Occipital lobe (tissue), 2 donors: ENCODE measurements around the gene SGSH. TPM values are rescaled to one million over a fixed set of nuclear protein-coding genes. Genes with fewer than 3 reads are reported as not detected.
A peak's percentile ranks its signal among the peaks of the same experiment; 100 is the strongest.
"Not testable (repeated sequence)": the region's sequence is repeated elsewhere in the genome, so short reads cannot be mapped to it uniquely, and the experiment has no call there.

Experiments used
- DNase-seq: peaks from one replicate; lab custom pipeline; 2025; lab: John Stamatoyannopoulos, UW
- total RNA-seq: library from RNA; depleted of rRNA; stranded (reverse); fragments of >200 nt; gene quantifications from one replicate; pipeline ENCODE4 v1.2.3, GENCODE V29; 2014

SGSH gene
- 1.9 TPM for total RNA-seq

DNA sequence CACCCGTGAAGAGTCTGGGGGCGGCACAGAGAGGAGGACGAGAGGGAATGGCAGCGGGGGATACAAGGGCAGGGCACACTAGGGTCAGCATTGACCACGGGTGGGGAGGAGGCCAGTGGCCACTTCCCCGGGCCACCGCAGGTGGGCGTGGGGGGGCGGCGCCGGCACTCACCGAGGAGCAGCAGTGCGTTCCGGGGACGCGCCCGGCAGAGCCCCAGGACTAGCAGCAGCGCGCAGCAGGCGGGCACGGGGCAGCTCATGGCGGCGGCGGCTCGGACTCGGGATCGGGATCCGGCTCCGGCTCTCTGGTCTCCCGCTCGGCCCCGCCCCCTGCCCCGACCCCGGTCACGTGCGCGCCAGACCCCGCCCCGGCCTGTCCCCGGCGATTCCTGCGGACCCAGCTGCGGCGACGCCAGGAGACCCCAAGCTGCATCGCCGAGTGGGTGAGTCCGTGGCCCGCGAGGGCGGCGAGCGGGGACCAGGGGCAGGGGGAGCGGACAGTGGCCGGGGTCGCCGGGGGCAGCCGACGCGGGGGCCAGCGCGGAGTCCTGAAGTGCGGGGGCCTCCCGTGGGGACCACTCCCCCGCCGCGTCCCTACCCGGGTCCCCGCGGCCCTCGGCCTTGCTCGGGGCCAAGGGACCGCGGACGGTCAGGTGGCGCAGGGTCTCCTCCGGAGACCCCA, at the start of gene SGSH, which contains the start of gene SLC26A11:
Gene SGSH, minus strand, starts transcription at position 280 of the 682 bp plus-strand sequence. Its CDS starts 20 bp downstream, at position 260.
Gene SLC26A11, plus strand, starts transcription at position 374 of the 682 bp plus-strand sequence. CDS start 1,134 bp downstream, outside the sequence.
- peak; percentile 19 for DNase-seq

DNA sequence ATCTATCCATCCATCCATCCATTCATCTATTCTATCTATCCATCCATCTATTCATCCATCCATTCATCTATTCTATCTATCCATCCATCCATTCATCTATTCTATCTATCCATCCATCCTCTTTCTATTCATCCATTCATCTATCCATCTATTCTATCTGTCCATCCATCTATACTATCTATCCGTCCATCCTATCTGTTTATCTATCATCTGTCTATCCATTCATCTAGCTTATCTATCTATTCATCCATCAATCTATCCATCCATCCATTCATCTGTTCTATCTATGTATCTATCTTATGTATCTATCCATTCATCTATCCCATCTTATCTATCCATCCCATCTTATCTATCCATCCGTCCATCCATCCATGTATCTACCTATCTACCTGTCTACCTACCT, 49.3 kb upstream of the SGSH start:
- DNase-seq: no peak

DNA sequence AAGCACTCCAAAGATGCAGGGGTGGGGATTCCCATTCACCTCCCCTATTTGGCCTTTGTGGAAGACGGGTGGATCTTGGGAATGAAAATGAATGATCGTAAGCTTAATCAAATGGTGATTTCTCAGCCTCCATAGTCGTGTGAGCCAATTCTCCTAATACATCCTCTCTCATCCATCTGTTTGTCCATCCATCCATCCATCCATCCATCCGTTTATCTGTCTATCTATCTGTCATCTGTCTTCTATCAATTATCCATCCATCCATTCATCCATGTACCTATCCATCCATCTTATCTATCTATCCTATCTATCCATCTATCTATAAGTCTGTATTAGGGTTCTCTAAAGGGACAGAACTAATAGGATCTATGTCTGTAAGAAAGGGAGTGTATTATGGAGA, 48.3 kb upstream of the SGSH start:
- no peak for DNase-seq

DNA sequence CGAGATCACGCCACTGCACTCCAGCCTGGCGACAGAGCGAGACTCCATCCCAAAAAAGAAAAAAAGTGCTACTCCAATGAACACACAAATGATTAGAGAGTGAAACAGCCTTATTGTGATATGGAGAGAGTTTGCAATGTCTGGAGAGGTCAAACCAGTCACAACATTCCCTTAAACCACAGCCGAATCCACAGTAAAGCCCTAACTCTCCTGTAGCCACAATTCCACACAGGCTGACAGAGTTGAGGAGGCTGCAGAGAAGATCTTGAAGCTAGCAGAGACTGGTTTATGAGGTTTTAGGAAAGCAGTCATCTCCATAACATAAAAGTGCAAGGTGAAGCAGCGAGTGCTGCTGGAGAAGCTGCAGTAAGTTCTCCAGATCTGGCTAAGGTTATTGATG, 47.3 kb upstream of the SGSH start:
- DNase-seq: no peak

DNA sequence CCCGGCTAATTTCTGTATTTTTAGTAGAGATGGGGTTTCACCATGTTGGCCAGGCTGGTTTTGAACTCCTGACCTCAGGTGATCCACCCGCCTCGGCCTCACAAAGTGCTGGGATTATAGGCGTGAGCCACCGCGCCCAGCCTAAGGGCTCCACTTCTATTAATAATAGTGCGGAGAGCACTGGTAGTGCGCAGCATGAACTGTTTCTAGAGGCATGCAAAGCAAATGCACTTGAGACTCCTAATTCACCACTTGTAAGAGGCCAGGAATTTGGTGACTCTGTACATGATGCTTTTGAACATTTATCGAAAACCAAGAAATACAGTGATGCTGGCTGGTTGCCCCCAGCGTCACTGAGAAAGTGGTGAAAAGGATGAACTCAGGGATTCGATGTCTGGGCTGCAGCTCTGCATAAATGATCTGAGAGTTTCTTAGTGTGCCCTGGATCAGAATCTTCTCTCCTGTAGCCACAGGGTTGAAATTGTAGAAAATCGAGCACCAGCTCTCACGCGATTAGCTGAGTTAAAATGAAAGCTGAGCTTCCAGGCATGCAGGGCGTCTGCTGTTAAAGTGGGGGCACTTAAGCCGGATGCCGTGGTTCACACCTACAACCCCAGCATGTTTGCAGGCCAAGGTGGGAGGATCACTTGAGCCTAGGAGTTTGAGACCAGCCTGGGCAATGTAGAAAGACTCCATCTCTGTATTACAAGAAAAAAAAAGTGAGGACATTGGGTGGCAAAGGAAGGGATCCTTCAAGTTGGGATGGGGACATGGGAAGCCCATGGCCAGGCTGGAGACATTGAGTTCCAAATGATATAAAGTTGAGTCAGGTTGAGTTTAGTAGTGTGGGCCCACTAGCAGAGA, 45.3 kb upstream of the SGSH start:
- DNase-seq: no peak

DNA sequence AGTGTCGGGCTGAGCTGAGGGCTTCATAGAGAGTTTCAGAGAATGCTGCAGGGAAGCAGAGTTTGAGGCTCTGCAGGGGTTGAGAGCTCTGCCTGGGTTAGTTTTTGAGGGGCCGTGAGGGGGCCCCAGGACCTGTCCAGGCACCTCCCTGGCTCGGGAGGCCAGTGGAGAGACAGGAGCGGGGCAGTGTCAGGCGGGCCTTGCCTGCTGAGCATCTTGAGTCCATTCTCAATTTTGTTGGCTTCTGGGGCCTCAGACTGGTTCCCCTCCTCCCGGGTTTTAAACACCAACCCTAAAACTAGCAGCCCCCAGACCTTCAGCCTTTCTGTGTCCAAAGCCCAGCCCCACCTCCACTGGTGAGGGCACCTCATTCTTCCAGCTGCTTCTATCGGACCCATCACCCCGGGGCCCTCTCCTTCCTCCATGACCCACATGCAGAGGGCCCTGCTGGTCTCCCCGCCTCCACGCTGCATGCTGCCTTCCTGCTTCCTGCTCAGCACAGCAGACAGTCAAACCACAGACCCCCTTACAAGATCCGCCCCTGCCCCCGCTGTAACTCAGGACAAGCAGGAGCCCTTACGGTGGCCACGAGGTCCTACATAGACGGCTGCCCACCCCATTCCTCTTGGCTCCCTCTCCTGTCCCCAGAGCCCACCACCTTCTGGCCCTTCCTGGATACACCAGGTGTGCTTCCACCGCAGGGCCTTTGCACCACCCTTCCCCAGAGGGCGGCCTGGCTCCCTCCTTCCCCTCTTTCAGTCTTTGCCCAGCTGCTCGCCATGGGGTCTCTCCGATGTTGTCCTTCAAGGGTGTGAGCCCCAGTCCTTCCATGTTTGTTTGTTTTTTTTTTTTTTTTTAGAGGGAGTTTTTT, 44.3 kb upstream of the SGSH start:
- DNase-seq: no peak

- peak; percentile 16 for DNase-seq
Observed at GRCh38 chr17:80263253-80264204, 43.4 kb upstream of the SGSH start.

- no peak for DNase-seq
Observed at GRCh38 chr17:80262775-80263244, 42.7 kb upstream of the SGSH start.

DNA sequence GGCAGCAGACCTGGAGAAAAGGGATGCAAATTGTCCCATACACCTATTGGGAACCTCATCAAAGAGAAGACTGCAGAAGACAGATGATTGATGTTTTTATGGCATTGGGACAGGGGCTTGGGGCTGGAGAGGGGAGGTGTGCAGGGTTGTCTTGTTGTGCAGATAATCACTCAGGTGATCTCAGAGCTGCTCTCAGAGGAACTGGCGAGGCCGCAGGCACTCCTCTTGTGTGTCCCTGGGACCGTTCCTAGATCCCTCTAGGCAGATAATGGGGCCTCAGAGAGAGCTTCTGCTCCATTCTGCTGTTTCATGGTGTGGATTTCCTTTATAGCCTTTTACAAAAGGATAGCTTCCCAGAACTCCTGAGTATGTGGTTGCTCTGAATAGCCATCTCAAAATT, 42.2 kb upstream of the SGSH start:
- no peak for DNase-seq

DNA sequence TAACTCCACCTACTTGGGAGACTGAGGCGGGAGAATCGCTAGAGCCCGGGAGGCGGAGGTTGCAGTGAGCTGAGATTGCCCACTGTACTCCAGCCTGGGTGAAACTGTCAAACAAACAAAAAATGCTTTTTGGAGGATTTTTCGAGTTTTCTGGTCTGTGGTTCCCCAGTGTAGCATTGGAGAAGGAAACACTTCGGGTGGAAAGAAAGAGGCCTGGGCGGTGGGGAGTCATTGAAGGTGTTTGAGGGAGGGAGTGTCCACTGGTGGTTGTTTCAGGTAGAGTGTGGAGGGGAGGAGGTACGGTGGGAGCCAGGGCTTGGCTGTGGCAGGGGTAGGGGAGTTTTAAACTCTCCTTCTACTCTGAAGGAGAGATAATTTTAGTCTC, 41.8 kb upstream of the SGSH start:
- DNase-seq: no peak

- DNase-seq: peak; percentile 33
Observed at GRCh38 chr17:80261159-80261894, 41.2 kb upstream of the SGSH start.

GRCh38 chr17:80260791-80261158, 40.6 kb upstream of the SGSH start, which contains the start of gene RNF213:
Gene RNF213 (plus strand): TSS chr17:80260852. CDS start chr17:80263682, 2,830 bp downstream.
- DNase-seq: no peak

- peak; percentile 16 for DNase-seq
Observed at GRCh38 chr17:80260069-80260535, 40.0 kb upstream of the SGSH start.

DNA sequence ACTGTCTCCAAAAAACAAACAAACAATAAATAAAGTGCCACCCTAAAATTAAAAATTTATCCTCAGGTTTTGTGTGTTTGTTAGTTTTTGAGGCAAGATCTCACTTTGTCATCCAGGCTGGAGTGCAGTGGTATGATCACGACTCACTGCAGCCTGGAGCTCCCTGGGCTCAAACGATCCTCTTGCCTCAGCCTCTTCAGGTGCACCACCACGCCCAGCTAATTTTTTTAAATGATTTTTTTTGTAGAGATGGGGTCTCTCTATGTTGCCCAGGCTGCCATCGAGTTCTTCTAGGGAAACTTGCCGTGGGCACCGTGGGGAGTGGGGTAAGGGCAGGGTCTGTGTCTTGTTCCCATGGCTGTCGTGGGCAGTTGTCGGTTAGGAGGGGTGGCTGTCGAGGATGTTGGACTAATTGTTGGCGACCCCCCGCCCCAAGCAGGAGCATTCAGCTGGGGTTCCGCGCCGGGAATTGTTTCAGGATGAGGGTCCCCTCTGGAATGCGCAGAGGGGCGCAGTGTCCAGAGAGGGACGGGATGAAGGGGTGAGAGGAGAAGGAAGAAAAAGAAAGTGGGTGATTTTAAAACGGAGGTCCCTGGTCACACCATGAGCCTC, 39.4 kb upstream of the SGSH start:
- DNase-seq: no peak

DNA sequence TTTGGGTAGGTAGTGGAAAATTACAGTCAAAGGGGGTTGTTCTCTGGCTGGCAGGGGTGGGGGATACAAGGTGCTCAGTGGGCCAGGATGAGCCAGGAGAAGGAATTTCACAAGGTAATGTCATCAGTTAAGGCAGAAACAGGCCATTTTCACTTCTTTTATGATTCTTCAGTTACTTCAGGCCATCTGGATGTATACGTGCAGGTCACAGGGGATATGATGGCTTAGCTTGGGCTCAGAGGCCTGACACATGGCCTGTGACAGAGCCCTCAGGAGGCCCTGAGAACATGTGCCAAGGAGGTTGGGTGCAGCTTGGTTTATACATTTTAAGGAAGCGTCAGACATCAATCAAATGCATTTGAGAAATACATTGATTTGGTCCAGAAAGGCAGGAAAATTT, 38.2 kb upstream of the SGSH start:
- not testable (repeated sequence) for DNase-seq

DNA sequence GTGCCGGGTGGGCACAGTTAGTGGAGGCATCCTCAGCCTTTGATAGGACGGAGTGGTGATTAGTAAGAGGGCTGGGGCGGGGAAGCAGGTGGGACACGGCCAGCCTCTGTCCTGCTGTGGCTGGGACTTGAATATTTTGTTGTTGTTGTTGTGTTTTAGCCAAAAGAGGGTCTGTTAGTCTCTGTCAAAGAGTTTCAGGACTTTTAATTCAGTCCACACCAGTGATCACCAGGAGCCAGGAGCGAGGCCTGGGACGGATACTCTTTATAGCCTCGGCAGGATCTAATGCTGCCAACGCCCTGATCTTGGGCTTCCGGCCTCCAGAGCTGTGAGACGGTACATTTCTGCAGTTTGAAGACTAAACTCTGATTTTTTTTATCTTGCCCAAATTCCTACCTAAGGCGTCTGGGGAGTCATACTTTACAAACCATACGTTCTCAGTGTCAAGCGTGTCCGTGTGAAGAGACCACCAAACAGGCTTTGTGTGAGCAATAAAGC, 37.6 kb upstream of the SGSH start:
- DNase-seq: no peak

GRCh38 chr17:80256034-80256350, 35.9 kb upstream of the SGSH start:
- DNase-seq: no peak

GRCh38 chr17:80254396-80255251, 34.5 kb upstream of the SGSH start:
- DNase-seq: no peak
